OCI-LY7 (cell line): ENCODE results near the gene AIMP1. TPM values are rescaled to one million over a fixed set of nuclear protein-coding genes. Genes with fewer than 3 reads are reported as not detected.

ENCODE experiments used
- BruUV-seq: library from RNA; stranded (reverse); fragments of 400-500 nt; replicated peaks from 2 replicates; lab custom pipeline; 2021; lab: Mats Ljungman, UMichigan
- CTCF ChIA-PET: fragments of 300-600 bp; sonication (Branson Sonifier 250); formaldehyde crosslinking; loops from one replicate; lab custom pipeline; 2022; ENCODE audit warnings: antibody characterized with exemption; ENCODE audit not compliant: unreplicated experiment; lab: Charles Lee
- POLR2A ChIA-PET: fragments of 300-600 bp; sonication (Branson Sonifier 250); formaldehyde crosslinking; loops from one replicate; lab custom pipeline; 2022; ENCODE audit warnings: antibody characterized with exemption; lab: Charles Lee
- DNase-seq: peaks from one replicate; pipeline ENCODE4 v3.0.0-alpha.2; 2015; ENCODE audit warnings: low spot score
- H2AFZ ChIP-seq: fragments of 200-600 bp; sonication (generic), shearing (Covaris generic); 2 replicates; pipeline ENCODE4 v1.6.1; 2014; ENCODE audit warnings: mild to moderate bottlenecking, antibody characterized with exemption, low read length, moderate library complexity
- H3K27ac ChIP-seq: fragments of 200-600 bp; sonication (generic); 2 replicates; pipeline ENCODE4 v1.5.1; 2014; ENCODE audit warnings: mixed run types, low read depth, mild to moderate bottlenecking, moderate library complexity, low read length, inconsistent platforms; ENCODE audit not compliant: poor library complexity, severe bottlenecking
- H3K36me3 ChIP-seq: fragments of 200-600 bp; sonication (generic); 2 replicates; pipeline ENCODE4 v1.6.1; 2014; ENCODE audit warnings: mild to moderate bottlenecking, antibody characterized with exemption, low read length, moderate library complexity, mixed read lengths; ENCODE audit not compliant: insufficient read depth
- H3K4me1 ChIP-seq: fragments of 200-600 bp; sonication (generic); 2 replicates; pipeline ENCODE4 v1.5.1; 2014; ENCODE audit warnings: mild to moderate bottlenecking, low read length; ENCODE audit not compliant: insufficient read depth, poor library complexity, severe bottlenecking
- H3K4me2 ChIP-seq: fragments of 200-600 bp; sonication (generic); 2 replicates; pipeline ENCODE4 v1.6.1; 2014; ENCODE audit warnings: mild to moderate bottlenecking, low read length
- H3K4me3 ChIP-seq: fragments of 200-600 bp; sonication (generic); 2 replicates; pipeline ENCODE4 v1.5.1; 2014; ENCODE audit warnings: mild to moderate bottlenecking, low read depth, low read length; ENCODE audit not compliant: poor library complexity, severe bottlenecking
- H3K79me2 ChIP-seq: fragments of 200-600 bp; sonication (generic); 2 replicates; pipeline ENCODE4 v1.6.1; 2016; ENCODE audit warnings: low read depth, mild to moderate bottlenecking, low read length, moderate library complexity, mixed read lengths; ENCODE audit not compliant: insufficient read depth
- H3K9me2 ChIP-seq: fragments of 200-600 bp; sonication (generic); 2 replicates; pipeline ENCODE4 v1.6.1; 2016; ENCODE audit warnings: mild to moderate bottlenecking, low read length, mixed read lengths; ENCODE audit not compliant: insufficient read depth
- H3K9me3 ChIP-seq: fragments of 200-600 bp; sonication (generic); 2 replicates; pipeline ENCODE4 v1.6.1; 2014; ENCODE audit warnings: mild to moderate bottlenecking, mixed run types, low read length, mixed read lengths
- H4K20me1 ChIP-seq: fragments of 200-600 bp; sonication (generic); 2 replicates; pipeline ENCODE4 v1.6.1; 2014; ENCODE audit warnings: mild to moderate bottlenecking, antibody characterized with exemption, low read length, moderate library complexity, mixed read lengths; ENCODE audit not compliant: insufficient read depth
- CTCF ChIP-seq: fragments of 200-600 bp; sonication (generic); conservative IDR thresholded peaks from 2 replicates; pipeline ENCODE4 v1.5.1; 2014; ENCODE audit warnings: mild to moderate bottlenecking, antibody characterized with exemption, low read length, moderate library complexity, mixed read lengths
- EZH2phosphoT487 ChIP-seq: fragments of 200-600 bp; sonication (generic); IDR thresholded peaks from 2 replicates; pipeline ENCODE4 v1.6.1; 2018; ENCODE audit warnings: low read depth, borderline replicate concordance, mild to moderate bottlenecking, mixed run types, antibody characterized with exemption, low read length, moderate library complexity, mixed read lengths
- intact Hi-C: fragments of 100-400 bp; cut with micrococcal nuclease; formaldehyde crosslinking; loops from one replicate; pipeline ENCODE4 v1.10.0; 2022; ENCODE audit not compliant: unreplicated experiment
- total RNA-seq, 2 experiments: library from RNA; depleted of rRNA in 1 of 2; stranded (reverse); fragments of >200 nt in 1 of 2; shearing (Covaris generic) in 1 of 2; gene quantifications; 2 replicates each; pipeline ENCODE4 v1.2.3, GENCODE V29; 2014 to 2022

AIMP1 gene
- total RNA-seq, 2 experiments from 2014 or later = 17.4 to 51.7 TPM

GRCh38 chr4:106365613-106366012 lies 49.3 kb downstream of the AIMP1 start:
- BruUV-seq = no TSS peak
- TF ChIP-seq CTCF = no peak
- TF ChIP-seq EZH2phosphoT487 = no peak
- Histone ChIP-seq H4K20me1 (no peaks in the 10 kb centered on the region), H3K27ac (no peak overlapping the region), H2AFZ (no peak overlapping the region), H3K4me3 (no peak overlapping the region), H3K4me1 (no peaks in the 10 kb centered on the region), H3K36me3 (no peaks in the 10 kb centered on the region), H3K9me3 (no peaks in the 10 kb centered on the region), H3K9me2 (no peaks in the 10 kb centered on the region), H3K79me2 (no peaks in the 10 kb centered on the region), H3K4me2 (no peak overlapping the region)
- ChIA-PET POLR2A (interaction anchor here (0.9 kb wide), 1 partner anchor 17 kb away, joined by 3 read pairs; no protein-coding TSS in a partner anchor), CTCF (no interaction called here)
- intact Hi-C loops = loop anchor here (5.0 kb wide), 1 partner anchor 532 kb away; no protein-coding TSS in a partner anchor
- no peak for DNase-seq

- intact Hi-C loops = loop anchor here (5.0 kb wide), 1 partner anchor 531 kb away; no protein-coding TSS in a partner anchor
- no peaks in the 10 kb centered on the region for H3K9me2 ChIP-seq
- no peak for TF ChIP-seq CTCF
- no peak for TF ChIP-seq EZH2phosphoT487
- H3K36me3 ChIP-seq = no peaks in the 10 kb centered on the region
- H3K4me1 ChIP-seq = no peaks in the 10 kb centered on the region
- H3K4me2 ChIP-seq = no peak overlapping the region
- H3K79me2 ChIP-seq = no peaks in the 10 kb centered on the region
- no peak overlapping the region for H2AFZ ChIP-seq
- H4K20me1 ChIP-seq = no peaks in the 10 kb centered on the region
- H3K4me3 ChIP-seq = no peak overlapping the region
- no TSS peak for BruUV-seq
- DNase-seq = no peak
- ChIA-PET POLR2A (interaction anchor here (0.9 kb wide), 1 partner anchor 17 kb away, joined by 3 read pairs; no protein-coding TSS in a partner anchor), CTCF (no interaction called here)
- no peak overlapping the region for H3K27ac ChIP-seq
- H3K9me3 ChIP-seq = no peaks in the 10 kb centered on the region
Observed at GRCh38 chr4:106366026-106366425, 49.7 kb downstream of the AIMP1 start.

- CTCF ChIA-PET = no interaction called here
- TF ChIP-seq CTCF (no peak), EZH2phosphoT487 (no peak)
- no peaks in the 10 kb centered on the region for H3K79me2 ChIP-seq
- no peaks in the 10 kb centered on the region for H3K36me3 ChIP-seq
- no TSS peak for BruUV-seq
- POLR2A ChIA-PET = no interaction called here
- H4K20me1 ChIP-seq = no peaks in the 10 kb centered on the region
- DNase-seq = no peak
- no peaks in the 10 kb centered on the region for H3K9me2 ChIP-seq
- H2AFZ ChIP-seq = no peak overlapping the region
- intact Hi-C loops = loop anchor here (5.0 kb wide), 1 partner anchor 530 kb away; no protein-coding TSS in a partner anchor
- H3K9me3 ChIP-seq = no peaks in the 10 kb centered on the region
- H3K4me3 ChIP-seq = no peak overlapping the region
- no peak overlapping the region for H3K4me2 ChIP-seq
- H3K4me1 ChIP-seq = no peaks in the 10 kb centered on the region
- no peak overlapping the region for H3K27ac ChIP-seq
Observed at GRCh38 chr4:106367072-106367471, 50.7 kb downstream of the AIMP1 start.
